Amniotic stem cell (primary cell): Measurements from ENCODE around the gene IRAK2.
"Not testable (repeated sequence)": the region's sequence is repeated elsewhere in the genome, so short reads cannot be mapped to it uniquely, and the experiment has no call there.

Experiments used
- DNase-seq: peaks from one replicate; lab custom pipeline; 2025; lab: John Stamatoyannopoulos, UW

The IRAK2 gene

DNA sequence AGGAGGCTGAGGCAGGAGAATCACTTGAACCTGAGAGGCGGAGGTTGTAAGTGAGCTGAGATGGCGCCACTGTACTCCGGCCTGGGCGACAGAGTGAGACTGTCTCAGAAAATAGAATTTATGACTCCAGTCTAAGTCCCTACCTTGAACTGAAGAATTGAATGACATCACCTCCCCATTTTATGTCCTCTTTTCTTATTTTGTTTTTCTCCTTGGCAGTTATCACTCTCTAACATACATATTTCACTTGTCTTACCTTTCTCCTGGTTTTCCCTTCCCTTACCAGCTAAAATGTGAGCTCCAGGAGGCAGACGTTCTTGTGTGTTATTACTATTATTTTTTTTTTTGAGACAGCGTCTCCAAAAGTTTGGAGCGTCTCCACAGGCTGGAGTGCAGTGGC is 91.1 kb downstream of the IRAK2 start:
- DNase-seq: no peak

DNA sequence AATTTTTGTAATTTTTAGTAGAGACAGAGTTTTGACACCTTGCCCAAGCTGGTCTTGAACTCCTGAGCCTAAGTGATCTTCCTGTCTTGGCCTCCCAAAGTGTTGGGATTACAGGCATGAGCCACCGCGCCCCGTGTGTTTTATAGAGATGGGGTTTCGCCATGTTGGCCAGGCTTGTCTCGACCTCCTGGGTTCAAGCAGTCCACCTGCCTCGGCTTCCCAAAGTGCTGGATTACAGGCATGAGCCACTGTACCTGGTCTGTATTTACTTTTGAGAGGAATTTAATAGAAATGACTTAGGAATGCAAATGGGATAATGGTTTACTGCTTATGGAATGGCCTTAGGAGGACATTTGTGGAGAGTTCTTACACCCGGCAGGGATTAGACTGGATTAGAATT is 94.3 kb downstream of the IRAK2 start:
- DNase-seq: no peak

GRCh38 chr3:10259798-10260197 is 95.1 kb downstream of the IRAK2 start:
- DNase-seq: no peak

DNA sequence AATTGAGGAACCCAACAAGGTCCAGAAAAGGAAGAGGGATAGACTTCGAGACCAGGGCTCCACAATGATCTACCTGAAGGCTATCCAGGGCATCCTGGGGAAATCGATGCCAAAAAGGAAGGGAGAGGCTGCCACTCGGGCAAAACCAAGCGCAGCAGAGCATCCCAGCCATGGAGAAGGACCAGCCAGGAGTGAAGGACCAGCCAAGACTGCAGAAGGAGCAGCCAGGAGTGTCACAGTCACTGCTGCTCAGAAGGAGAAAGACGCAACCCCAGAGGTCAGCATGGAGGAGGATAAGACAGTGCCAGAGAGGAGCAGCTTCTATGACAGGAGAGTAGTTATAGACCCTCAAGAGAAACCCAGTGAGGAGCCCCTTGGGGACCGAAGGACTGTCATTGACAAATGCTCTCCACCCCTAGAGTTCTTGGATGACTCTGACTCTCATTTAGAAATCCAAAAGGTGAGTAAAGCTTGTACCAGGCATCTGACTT is 95.5 kb downstream of the IRAK2 start:
- no peak for DNase-seq

DNA sequence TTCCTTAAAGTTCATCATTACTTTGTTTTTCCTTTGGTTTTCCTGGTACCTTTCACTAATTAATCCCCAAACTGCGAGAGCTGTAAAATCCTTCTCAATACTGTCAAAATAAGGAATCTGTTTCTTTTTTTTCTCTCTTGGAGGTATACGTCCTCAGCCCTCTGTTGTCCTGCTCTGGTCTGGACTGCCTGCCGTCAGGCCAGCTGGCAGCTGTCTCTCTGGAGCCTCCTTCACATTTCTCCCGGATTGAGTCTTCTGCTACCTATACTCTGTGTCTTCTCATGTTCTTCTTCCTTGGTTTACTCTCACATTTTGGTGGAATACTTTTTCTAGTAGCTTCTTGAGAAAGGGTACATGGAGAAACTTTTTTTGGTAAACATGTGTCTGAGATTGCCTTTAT is 97.3 kb downstream of the IRAK2 start:
- DNase-seq: no peak

GRCh38 chr3:10263646-10264363 is 99.1 kb downstream of the IRAK2 start:
- DNase-seq: peak; percentile 35

DNA sequence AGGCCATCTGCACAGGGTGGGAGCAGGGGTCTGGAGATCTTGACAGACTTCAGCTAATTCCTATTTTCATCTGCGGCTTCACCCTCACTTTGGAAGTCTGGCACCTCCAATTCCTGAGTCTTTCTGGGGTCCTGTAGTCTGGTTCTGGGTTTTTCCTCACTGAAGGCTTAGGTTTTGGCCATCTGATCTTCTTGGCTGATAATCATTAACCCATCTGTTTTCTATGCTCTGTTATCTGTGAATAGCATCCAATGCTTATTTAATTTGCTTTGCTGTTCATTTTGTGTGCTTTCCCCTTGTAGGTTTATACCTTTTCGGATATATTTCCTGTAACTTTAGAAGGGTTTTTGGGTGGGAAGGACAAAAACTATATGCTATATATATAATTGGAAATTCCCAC is 101.1 kb downstream of the IRAK2 start:
- DNase-seq: no peak

- not testable (repeated sequence) for DNase-seq
Observed at GRCh38 chr3:10266936-10267335, 102.2 kb downstream of the IRAK2 start.

- DNase-seq: no peak
Observed at GRCh38 chr3:10268116-10268515, 103.4 kb downstream of the IRAK2 start.

- DNase-seq: no peak
Observed at GRCh38 chr3:10268930-10269329, 104.2 kb downstream of the IRAK2 start.

- DNase-seq: no peak
Observed at GRCh38 chr3:10269443-10269842, 104.7 kb downstream of the IRAK2 start.

DNA sequence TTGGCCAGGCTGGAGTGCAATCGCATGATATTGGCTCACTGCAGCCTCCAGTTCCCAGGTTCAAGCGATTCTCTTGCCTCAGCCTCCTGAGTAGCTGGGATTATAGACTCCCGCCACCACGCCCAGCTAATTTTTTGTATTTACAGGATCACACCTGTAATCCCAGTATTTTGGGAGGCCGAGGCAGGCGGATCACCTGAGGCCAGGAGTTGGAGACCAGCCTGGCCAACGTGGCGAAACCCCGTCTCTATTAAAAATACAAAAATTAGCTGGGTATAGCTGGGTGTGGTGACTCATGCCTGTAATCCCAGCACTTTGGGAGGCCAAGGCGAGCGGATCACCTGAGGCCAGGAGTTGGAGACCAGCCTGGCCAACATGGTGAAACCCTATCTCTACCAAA is 107.8 kb downstream of the IRAK2 start:
- not testable (repeated sequence) for DNase-seq

GRCh38 chr3:10272977-10273376 is 108.3 kb downstream of the IRAK2 start:
- no peak for DNase-seq

- no peak for DNase-seq
Observed at GRCh38 chr3:10273702-10274305, 109.1 kb downstream of the IRAK2 start.

GRCh38 chr3:10274601-10275000 is 109.9 kb downstream of the IRAK2 start:
- no peak for DNase-seq

DNA sequence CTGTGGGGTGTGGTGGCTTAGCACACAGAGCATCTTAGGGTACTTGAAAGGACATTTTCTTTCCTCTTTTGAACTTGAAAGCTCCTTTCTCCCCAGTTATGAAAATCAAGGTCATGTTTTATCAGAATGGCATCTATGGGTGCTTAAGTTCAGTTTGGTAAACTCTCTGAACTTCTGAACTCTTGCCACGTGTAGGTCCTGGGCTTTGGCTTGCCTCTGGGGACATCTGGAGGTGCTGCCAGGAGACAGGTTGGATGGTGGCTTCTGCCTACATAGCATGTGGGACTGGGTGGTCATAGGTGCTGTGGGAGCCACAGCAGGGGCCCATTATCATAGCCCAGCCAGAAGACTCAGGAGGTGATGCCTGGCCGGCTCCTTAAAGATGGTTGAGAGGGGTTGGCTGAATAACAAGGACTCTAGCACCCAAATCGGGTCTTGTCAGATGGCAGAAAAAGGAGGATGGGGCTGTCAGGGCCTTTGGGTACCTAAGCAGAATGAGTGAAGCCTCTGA is 112.5 kb downstream of the IRAK2 start:
- no peak for DNase-seq

- no peak for DNase-seq
Observed at GRCh38 chr3:10278501-10278900, 113.8 kb downstream of the IRAK2 start.

GRCh38 chr3:10279384-10280176 is 114.9 kb downstream of the IRAK2 start:
- DNase-seq: no peak

DNA sequence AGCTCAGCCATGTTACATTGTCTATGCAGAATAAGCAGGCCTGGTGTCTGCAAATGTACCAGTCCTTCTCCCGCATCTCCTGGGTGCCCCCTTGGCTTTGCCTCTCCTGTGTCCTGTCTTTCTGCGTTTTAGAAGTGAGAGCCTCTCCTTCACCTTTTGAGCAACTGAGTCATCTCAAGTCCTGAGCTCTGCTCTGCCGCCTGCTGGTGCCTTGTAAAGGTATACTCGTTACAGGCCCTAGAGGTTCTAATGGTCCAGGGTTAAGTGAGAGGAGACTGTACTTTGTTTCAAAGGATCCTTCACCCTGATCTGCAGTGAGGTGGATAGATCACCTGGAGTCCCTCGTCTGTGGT is 115.4 kb downstream of the IRAK2 start:
- no peak for DNase-seq

DNA sequence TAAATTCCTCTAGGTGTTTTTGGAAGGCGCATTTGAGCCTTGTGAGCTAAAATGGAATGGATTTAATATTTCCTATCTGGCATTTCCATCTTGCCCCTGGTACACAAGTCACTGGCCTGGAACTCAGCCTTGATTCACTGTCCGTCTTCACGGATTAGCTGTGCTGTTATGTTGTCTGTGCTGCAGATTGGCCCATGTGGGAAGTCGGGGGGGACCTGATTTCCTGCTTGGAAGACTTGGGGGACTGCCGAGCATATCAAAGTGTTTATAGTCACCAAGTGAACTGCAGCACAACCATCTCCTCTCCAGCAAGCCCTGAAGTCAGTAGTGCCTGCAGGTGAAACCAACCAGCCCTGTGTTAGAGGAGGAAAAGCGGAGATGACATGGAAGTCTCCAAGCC is 115.9 kb downstream of the IRAK2 start:
- DNase-seq: no peak

DNA sequence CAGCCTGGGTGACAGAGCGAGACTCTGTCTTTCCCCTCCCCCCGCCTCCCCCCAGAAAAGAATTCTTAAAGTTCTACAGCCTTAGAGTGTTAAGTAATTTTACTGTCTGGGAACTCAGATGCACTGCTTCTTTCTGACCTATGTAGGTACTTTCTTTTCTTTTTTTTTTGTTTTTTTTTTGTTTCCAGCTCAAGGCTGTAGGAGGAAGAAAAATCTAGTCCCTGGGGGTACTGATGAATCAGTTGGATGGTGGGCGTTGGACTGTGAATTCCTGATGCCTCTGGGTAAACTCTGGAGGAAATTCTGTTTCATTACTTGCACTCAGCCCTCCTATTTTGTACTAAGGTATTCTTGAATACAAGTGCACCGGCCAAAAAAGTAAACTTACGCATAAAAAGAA is 117.2 kb downstream of the IRAK2 start:
- DNase-seq: no peak

DNA sequence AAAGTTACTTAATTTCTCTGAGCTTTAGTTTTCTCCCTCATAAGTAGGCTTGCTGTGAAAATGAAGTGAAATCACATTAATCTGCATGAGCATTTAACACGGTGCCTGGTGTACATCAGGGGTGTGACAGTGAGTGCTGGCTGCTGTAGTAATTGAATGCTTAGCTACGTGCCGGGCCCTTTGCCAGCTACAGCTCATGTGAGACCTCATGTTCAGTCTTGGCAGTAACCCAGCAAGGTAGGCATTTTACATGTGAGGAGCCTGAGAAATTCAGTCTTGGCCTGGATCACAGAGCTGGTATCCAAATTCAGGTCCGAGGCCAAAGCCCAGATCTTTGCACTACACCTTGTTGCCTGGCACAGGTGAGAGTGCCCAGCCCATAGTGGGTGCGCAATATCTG is 118.9 kb downstream of the IRAK2 start:
- no peak for DNase-seq

- no peak for DNase-seq
Observed at GRCh38 chr3:10284496-10284895, 119.8 kb downstream of the IRAK2 start.
